ENCODE results near the gene BCOR. TPM values are rescaled to one million over a fixed set of nuclear protein-coding genes. Genes with fewer than 3 reads are reported as not detected.

The BCOR gene
- total RNA-seq, 1 donor from 2014 or later = 33.2 TPM

- Mint-ChIP-seq H3K36me3 (ENCODE audit: low read depth) (peaks cover 9% of the 10 kb centered on the region), H3K4me1 (peaks cover 9% of the 10 kb centered on the region), H3K9me3 (peaks cover 2% of the 10 kb centered on the region), H3K4me3 (no peak overlapping the region), H3K27me3 (ENCODE audit: low read depth) (no peaks in the 10 kb centered on the region), H3K27ac (ENCODE audit: unreplicated experiment) (no peak overlapping the region)
- DNase-seq (ENCODE audit: low read depth, low spot score) = no peak
- TF ChIP-seq CTCF (conservative IDR thresholded peaks at IDR 0.05) = no peak
Measured at GRCh38 chrX:40122487-40122886, 24.7 kb upstream of the BCOR start.

GRCh38 chrX:40121618-40122017, 23.9 kb upstream of the BCOR start:
- Mint-ChIP-seq H3K9me3 (peaks cover 2% of the 10 kb centered on the region), H3K4me3 (no peak overlapping the region), H3K27me3 (ENCODE audit: low read depth) (no peaks in the 10 kb centered on the region), H3K27ac (ENCODE audit: unreplicated experiment) (peak overlapping the region; percentile 50), H3K36me3 (ENCODE audit: low read depth) (peaks cover 7% of the 10 kb centered on the region), H3K4me1 (peaks cover 16% of the 10 kb centered on the region)
- no peak for DNase-seq (ENCODE audit: low read depth, low spot score)
- no peak for TF ChIP-seq CTCF (conservative IDR thresholded peaks at IDR 0.05)

- DNase-seq (ENCODE audit: low read depth, low spot score) = no peak
- no peak overlapping the region for H3K4me3 Mint-ChIP-seq
- H3K36me3 Mint-ChIP-seq (ENCODE audit: low read depth) = peaks cover 7% of the 10 kb centered on the region
- H3K9me3 Mint-ChIP-seq = peaks cover 2% of the 10 kb centered on the region
- no peaks in the 10 kb centered on the region for H3K27me3 Mint-ChIP-seq (ENCODE audit: low read depth)
- no peak for TF ChIP-seq CTCF (conservative IDR thresholded peaks at IDR 0.05)
- no peak overlapping the region for H3K27ac Mint-ChIP-seq (ENCODE audit: unreplicated experiment)
- H3K4me1 Mint-ChIP-seq = peaks cover 16% of the 10 kb centered on the region
Measured at GRCh38 chrX:40120838-40121580, 23.3 kb upstream of the BCOR start.

- TF ChIP-seq CTCF (conservative IDR thresholded peaks at IDR 0.05) = no peak
- H3K36me3 Mint-ChIP-seq (ENCODE audit: low read depth) = peaks cover 4% of the 10 kb centered on the region
- H3K4me3 Mint-ChIP-seq = no peak overlapping the region
- no peak overlapping the region for H3K27ac Mint-ChIP-seq (ENCODE audit: unreplicated experiment)
- H3K9me3 Mint-ChIP-seq = no peaks in the 10 kb centered on the region
- H3K27me3 Mint-ChIP-seq (ENCODE audit: low read depth) = no peaks in the 10 kb centered on the region
- H3K4me1 Mint-ChIP-seq = peaks cover 16% of the 10 kb centered on the region
- DNase-seq (ENCODE audit: low read depth, low spot score) = no peak
Measured at GRCh38 chrX:40117715-40118285, 20.0 kb upstream of the BCOR start.

- Mint-ChIP-seq H3K9me3 (no peaks in the 10 kb centered on the region), H3K27me3 (ENCODE audit: low read depth) (no peaks in the 10 kb centered on the region), H3K27ac (ENCODE audit: unreplicated experiment) (no peak overlapping the region)
Measured at GRCh38 chrX:40116925-40117324, 19.2 kb upstream of the BCOR start.

More at GRCh38 chrX:40116925-40117324, 19.2 kb upstream of the BCOR start:
- Mint-ChIP-seq H3K4me3 (no peak overlapping the region), H3K4me1 (peaks cover 19% of the 10 kb centered on the region), H3K36me3 (ENCODE audit: low read depth) (peaks cover 4% of the 10 kb centered on the region)
- no peak for DNase-seq (ENCODE audit: low read depth, low spot score)
- no peak for TF ChIP-seq CTCF (conservative IDR thresholded peaks at IDR 0.05)

All from neural crest cell (in vitro differentiated cells).